ENCODE measurements around the gene ADAM12.

- no peak for TF ChIP-seq POLR2AphosphoS5 (IDR thresholded peaks at IDR 0.05; ENCODE audit: low read depth, low read length)
- TF ChIP-seq POLR2A (IDR thresholded peaks at IDR 0.05; ENCODE audit: low read depth, low read length), result no peak
- TF ChIP-seq TAF1 (IDR thresholded peaks at IDR 0.05; ENCODE audit: borderline replicate concordance, low read depth, low read length), result no peak
These were observed 260.7 kb downstream of the ADAM12 start for GRCh38 chr10:126127481-126128029.
